OCI-LY1 (cell line): ENCODE results near the gene TCF7.

Experiments
- EZH2 ChIP-seq: fragments of 200-600 bp; sonication (generic), shearing (Covaris generic); IDR thresholded peaks from 2 replicates; pipeline ENCODE4 v1.8.0; 2017; ENCODE audit warnings: borderline replicate concordance, mixed run types, mild to moderate bottlenecking, antibody characterized with exemption, low read length, moderate library complexity, mixed read lengths
- TF ChIP-seq, protein P1 (sequence below): fragments of 200-600 bp; sonication (generic), shearing (Covaris generic); IDR thresholded peaks from 2 replicates; pipeline ENCODE4 v1.5.1; 2017; ENCODE audit warnings: mild to moderate bottlenecking, antibody characterized with exemption, low read length, moderate library complexity, mixed read lengths

DNA sequence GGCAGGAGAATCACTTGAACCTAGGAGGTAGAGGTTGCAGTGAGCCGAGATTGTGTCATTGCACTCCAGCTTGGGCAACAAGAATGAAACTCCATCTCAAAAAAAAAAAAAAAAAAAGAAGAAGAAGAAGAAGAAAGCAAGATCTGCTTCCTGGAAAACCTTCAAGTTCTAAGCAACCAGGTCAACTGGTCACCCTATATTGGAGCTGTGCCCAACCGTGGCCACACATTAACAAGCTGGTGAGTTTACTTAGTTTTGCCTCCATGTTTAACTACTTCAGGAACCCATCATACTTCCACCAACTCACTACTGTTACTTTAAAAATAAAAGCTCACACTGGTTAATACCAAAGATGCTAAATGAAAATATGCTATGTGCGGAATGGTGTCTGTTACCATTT is 74.5 kb downstream of the TCF7 start:
- TF ChIP-seq, protein P1, sequence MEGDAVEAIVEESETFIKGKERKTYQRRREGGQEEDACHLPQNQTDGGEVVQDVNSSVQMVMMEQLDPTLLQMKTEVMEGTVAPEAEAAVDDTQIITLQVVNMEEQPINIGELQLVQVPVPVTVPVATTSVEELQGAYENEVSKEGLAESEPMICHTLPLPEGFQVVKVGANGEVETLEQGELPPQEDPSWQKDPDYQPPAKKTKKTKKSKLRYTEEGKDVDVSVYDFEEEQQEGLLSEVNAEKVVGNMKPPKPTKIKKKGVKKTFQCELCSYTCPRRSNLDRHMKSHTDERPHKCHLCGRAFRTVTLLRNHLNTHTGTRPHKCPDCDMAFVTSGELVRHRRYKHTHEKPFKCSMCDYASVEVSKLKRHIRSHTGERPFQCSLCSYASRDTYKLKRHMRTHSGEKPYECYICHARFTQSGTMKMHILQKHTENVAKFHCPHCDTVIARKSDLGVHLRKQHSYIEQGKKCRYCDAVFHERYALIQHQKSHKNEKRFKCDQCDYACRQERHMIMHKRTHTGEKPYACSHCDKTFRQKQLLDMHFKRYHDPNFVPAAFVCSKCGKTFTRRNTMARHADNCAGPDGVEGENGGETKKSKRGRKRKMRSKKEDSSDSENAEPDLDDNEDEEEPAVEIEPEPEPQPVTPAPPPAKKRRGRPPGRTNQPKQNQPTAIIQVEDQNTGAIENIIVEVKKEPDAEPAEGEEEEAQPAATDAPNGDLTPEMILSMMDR = no peak
- no peak for TF ChIP-seq EZH2
